KOPT-K1 (cell line): ENCODE results near the gene GRK5.

Experiments used
- H3K27ac ChIP-seq: fragments of 200-600 bp; sonication (generic); 2 replicates; pipeline ENCODE4 v1.5.1; 2016; ENCODE audit warnings: antibody characterized with exemption, mild to moderate bottlenecking, low read depth, low read length; ENCODE audit not compliant: poor library complexity, severe bottlenecking
- H3K36me3 ChIP-seq: fragments of 200-600 bp; sonication (generic); 2 replicates; pipeline ENCODE4 v1.5.1; 2017; ENCODE audit warnings: antibody characterized with exemption, mild to moderate bottlenecking, low read length, moderate library complexity; ENCODE audit not compliant: insufficient read depth
- H3K9me3 ChIP-seq: fragments of 200-600 bp; sonication (generic); 2 replicates; pipeline ENCODE4 v1.5.1; 2017; ENCODE audit warnings: antibody characterized with exemption, low read length, mild to moderate bottlenecking; ENCODE audit not compliant: insufficient read depth, poor library complexity, severe bottlenecking

GRK5 gene

DNA sequence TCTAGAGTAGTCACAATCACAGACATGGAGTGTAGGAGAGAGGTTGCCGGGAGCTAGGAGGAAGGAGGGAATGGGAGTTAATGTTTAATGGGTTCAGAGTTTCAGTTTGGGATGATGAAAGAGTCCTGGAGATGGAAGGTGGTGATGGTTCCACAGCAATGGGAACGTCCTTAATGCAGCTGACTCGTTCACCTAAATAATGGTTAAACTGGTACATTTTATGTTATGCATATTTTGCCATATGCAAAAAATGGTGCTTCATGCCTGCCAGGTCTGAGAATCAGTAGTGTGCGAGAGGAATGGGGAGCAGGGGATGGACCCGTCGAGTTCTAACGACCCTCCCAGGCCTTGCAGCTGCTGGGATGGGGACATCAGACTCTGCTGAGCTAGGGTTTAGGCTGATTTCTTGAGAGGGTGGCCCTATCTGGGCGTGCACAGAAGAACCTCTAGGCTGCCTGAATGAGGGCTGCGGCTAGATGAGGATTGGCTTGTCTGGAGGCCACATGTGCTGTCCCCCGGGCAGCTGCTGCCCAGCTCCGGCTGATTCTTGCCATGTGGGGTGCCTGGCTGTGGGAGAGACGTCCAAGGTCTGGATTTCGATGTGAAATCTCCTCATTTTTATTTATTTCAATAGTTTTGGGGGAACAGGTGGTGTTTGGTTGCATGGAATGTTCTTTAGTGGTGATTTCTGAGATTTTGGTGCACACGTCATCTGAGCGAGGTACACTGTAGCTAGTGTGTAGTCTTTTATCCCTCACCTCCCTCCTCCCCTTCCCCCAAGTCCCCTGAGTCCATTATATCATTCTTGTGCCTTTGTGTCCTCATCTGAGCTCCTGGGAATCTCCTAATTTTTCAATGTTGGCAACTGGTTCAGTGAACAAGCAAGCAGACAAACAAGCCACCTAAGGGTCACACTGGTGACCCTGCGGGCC is 116.0 kb downstream of the GRK5 start:
- Histone ChIP-seq H3K9me3 (no peaks in the 10 kb centered on the region), H3K36me3 (no peaks in the 10 kb centered on the region), H3K27ac (no peak overlapping the region)

DNA sequence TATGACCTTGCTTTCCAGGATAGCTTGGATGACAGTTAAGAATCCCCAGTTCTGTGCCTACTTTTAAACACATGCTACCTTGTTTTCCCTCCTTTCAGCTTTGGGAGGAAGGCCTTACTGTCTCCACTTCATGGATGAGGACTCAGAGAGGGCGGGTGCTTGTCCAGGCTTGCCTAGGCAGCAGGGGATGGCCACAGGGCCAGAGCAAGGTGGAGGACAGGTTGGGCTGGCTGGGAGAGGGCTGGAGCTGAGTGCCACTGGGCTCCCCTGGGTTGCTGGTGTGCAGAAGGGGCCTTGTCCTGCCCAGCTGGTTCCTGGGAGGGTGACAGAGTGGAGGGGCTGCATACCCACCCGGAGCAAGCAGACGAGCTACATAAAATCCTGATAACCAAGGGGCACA is 117.8 kb downstream of the GRK5 start:
- Histone ChIP-seq H3K9me3 (no peaks in the 10 kb centered on the region), H3K27ac (no peak overlapping the region), H3K36me3 (no peaks in the 10 kb centered on the region)

DNA sequence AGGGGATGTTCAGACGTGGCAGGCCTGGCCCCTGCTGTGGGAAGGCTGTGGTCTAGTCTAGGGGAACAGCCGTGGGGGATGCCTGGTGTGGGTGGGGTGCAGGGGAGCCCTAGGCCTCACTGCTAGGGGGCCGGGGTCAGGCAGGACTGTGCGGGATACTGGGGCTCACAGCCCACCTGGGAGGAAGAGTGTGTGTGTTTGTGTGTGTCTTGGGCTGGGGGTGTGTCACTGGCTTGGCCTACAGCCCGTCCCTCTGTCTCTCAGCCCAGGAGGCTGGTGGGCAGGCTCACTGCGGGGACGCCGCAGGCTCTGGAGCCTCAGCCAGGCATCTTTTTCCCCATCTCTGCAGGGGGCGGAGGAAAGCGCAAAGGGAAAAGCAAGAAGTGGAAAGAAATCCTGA is 118.8 kb downstream of the GRK5 start:
- Histone ChIP-seq H3K9me3 (no peaks in the 10 kb centered on the region), H3K27ac (no peak overlapping the region), H3K36me3 (no peaks in the 10 kb centered on the region)

DNA sequence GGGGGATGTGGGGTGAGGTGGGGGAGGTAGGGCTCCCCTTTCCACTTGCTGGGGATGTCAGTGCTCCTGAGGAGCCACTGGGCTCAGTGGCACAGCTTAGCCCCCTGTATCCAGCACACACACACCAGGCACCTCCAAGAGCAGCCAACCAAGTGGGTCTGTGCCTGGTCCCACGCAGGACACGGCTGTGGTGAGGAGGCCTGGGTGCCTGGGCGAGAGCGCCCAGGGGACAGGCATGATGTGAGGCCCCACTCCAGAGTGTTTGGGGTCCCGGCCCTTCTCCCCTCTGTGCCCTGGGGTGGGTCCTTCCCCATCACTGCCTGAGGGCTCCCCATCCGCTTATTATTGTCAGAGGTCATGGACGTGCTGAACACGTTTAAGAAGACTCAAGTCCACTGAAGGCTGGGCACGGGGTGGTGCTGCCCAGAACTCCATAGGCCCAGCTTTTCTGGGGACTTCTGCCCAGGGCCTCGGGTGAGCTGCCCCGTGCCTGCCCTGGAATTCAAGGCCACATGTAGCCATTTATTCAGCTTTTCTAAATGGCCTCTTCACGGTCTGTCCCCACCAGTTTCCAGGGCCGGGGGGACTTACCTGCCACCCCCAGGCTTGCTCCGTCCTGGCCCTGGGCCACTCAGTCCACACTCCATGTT is 119.8 kb downstream of the GRK5 start:
- H3K36me3 ChIP-seq: no peaks in the 10 kb centered on the region
- H3K9me3 ChIP-seq: no peaks in the 10 kb centered on the region
- no peak overlapping the region for H3K27ac ChIP-seq

DNA sequence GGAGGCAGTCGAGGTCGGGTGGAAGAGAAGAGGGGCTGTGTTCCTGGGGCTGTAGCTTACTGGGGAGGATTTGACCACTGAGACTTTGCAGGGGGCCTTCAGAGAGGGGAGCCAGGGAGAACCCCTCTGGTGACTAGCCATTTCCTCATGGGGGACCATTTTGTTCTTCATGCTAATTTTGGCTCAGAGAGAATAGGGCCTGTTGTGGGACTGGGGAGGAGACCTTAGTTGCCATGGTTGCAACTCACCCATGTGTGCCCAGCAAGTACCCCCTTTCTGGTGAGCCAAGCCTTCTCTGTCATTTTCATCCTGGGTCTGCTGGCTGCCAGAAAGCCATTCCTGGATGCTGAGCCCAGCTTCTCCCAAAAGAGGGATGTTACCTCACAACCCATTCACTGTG is 120.9 kb downstream of the GRK5 start:
- Histone ChIP-seq H3K27ac (no peak overlapping the region), H3K9me3 (no peaks in the 10 kb centered on the region), H3K36me3 (no peaks in the 10 kb centered on the region)

DNA sequence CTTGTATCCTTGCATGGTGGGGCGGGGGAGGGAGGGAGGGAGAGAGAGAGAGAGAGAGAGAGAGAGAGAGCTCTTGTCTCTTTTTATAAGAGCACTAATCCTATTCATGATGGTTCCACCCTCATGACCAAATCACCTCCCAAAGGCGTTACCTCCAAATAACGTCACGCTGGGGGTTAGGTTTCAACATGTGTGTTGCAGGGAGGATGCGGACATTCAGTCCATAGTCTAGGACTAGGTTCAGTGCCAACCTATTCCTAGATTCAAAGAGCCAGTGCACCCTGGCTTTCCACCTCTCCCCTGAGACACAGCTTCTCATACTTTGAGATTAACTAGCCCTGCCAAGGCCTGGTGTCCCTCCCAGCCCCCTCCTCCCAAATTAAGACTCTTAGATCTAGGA is 123.0 kb downstream of the GRK5 start:
- Histone ChIP-seq H3K36me3 (peaks cover 9% of the 10 kb centered on the region), H3K9me3 (no peaks in the 10 kb centered on the region), H3K27ac (no peak overlapping the region)

DNA sequence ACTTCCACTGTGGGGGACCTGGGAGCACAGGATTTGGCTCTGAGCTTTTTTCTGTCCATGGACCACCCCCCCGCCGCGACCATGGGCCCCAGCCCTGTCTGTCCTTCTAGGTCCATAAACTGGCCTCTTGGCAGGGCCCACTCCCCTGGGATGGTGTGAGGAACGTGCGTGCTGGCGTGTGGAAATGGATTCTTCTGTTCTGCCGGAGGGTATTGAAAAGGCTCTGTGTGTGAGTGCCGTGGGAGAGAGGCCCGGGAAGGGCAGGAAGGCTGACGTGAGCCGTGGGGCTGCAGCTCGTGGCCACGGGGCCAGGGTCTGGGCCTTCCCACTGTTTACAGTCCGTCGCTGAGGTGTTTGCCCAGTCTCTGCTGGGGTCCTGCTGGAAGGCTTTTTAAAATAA is 123.7 kb downstream of the GRK5 start:
- Histone ChIP-seq H3K27ac (no peak overlapping the region), H3K9me3 (no peaks in the 10 kb centered on the region), H3K36me3 (peaks cover 14% of the 10 kb centered on the region)

DNA sequence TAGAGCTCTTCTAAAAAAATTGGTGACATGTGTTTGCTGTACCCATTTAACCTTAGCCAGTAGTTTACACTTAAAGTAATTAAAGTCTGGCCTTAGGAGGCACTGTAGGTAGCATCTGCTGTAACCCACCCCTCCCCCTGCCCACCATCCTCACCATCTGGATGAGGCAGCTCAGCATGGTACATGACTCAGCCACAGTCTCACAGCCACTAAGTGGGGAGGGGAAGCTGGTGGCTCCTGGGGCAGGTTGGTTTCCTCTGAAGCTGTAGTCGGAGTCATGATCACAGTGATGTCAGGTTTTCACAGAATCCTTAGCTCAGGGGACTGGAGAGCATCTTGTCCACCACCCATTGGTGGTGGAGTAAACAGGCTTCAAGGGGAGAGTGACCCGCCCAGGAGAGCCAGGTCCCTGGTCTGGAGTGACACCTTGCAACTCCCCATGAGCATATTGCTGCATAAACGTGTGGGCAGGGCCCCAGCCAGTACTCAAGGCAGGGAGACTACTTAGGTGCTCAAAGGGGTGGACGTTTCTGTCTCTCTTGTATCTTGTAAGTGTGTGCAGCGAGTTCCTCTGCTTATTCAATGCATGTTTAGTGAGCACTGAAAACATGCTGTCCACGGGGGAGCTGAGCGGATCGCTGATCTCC is 125.9 kb downstream of the GRK5 start:
- H3K27ac ChIP-seq: peak overlapping the region; percentile 17
- no peaks in the 10 kb centered on the region for H3K9me3 ChIP-seq
- H3K36me3 ChIP-seq: peaks cover 18% of the 10 kb centered on the region

DNA sequence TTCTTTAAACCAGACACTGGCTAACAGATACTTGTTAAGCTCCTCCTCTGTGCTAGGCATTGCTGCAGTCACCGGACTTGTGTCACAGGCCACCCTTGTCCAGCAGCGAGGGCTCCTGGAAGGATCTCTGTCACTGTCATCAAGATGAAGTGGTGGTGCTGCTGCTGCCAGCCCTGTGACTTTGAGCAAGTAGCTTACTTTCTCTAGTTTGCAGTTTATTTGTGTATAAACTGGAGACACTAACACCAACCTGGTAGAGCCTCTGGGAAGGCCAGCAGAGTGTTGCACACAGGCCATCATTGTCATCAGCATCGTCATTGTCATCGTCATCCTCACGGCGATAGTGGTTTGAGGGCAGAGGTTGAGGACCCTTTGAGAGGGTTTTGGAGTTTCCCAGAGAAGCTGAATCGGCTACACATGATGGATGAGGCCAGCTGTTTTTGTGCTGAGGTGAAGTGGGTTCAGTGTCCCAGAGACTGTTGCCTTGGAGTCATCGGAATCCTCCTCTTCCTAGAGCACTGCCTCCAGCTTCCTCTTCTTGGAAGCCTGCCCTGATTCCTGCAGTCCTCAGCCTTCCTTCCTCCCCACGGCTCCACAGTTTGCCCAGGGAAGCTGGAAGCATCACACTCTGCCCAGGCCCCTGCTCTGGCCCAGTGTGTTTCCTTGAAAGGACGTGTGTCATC is 128.4 kb downstream of the GRK5 start:
- Histone ChIP-seq H3K36me3 (peaks cover 18% of the 10 kb centered on the region), H3K9me3 (no peaks in the 10 kb centered on the region), H3K27ac (no peak overlapping the region)

DNA sequence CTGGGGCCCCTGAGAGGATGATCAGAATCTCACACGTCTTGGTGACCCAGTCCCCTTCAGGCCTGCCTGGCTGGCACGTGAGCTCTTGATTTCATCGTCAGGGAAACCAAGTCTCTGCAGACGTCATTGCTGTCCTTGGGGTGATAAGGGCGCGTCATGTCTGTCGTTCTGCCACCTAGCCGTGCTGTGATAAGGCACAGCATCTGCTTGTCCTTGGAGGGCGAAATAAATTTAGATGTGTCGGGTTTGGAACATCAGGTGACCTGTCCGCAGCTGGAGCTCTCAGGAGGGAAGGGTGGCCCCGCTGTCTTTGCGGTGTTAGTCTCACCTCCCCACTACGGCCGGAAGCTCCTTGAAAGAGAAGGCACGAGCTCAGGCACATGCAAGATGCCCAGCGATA is 129.2 kb downstream of the GRK5 start:
- Histone ChIP-seq H3K27ac (no peak overlapping the region), H3K36me3 (peaks cover 18% of the 10 kb centered on the region), H3K9me3 (no peaks in the 10 kb centered on the region)

DNA sequence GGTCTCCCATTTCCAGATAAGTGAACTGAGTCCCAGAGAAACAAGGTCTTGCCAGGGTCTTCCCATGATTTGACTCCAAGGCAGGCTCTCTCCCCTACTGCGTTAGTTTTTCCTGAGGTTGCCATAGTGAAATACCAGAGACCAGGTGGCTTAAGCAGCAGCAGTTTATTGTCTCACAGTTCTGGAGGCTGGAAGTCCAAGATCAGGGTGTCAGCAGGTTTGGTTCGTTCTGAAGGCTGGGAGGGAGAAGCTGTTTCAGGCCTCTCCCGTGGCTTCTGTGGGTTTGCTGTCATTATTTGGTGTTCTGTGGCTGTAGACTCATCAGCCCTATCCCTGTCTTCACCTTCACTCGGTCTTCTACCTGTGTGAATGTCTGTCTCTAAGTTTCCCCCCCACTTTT is 129.9 kb downstream of the GRK5 start:
- Histone ChIP-seq H3K27ac (no peak overlapping the region), H3K36me3 (peaks cover 18% of the 10 kb centered on the region)

DNA sequence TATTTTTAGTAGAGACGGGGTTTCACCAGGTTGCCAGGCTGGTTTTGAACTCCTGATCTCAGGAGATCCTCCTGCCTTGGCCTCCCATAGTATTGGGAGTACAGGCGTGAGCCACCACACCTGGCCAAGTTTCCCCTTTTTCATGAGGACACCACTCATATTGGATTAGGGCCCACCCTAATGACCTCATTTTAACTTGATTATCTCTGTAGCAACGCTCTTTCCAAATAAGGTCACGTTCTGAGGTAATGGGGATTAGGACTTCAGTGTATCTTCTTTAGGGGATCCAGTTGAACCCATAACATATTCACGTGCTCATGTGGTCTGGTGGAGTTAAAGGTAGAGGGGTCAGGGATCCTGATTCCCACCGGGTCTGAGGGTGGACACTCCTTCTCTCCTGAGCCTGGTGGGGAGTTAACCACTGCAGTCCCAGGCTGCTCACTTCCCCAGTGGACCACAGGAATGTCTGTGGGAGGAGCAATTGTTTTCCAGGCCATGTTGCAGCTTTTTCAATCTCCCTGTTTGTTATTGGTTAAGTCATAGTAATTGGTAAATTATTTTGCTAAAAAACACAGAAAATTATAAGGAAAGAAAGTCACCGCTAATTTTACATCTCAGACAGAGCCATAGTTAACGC is 130.5 kb downstream of the GRK5 start:
- peaks cover 18% of the 10 kb centered on the region for H3K36me3 ChIP-seq

More for the DNA sequence above, 129.9 kb downstream of the GRK5 start:
- no peaks in the 10 kb centered on the region for H3K9me3 ChIP-seq

DNA sequence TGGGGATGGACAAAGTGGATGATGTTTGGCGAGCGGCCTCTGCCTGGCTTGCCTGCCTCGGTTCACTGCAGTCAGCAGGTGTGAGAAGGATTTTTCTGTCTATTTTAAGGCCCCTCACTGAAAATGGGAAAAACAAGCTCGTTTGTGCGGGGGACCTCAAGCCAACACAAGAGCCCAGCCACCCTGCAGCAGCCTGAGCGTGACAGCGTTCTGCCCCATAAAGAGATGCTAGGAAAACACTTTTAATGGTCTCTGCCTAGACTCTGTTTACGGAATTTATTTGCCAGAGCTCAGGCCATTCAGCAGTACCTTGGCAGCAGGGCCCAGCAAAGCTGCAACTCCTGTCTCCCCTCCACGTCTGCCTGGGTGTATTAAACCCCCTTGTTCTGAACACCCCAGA is 131.7 kb downstream of the GRK5 start:
- peaks cover 11% of the 10 kb centered on the region for H3K36me3 ChIP-seq
- no peak overlapping the region for H3K27ac ChIP-seq
- H3K9me3 ChIP-seq: no peaks in the 10 kb centered on the region

More for the DNA sequence above, 130.5 kb downstream of the GRK5 start:
- no peaks in the 10 kb centered on the region for H3K9me3 ChIP-seq
- H3K27ac ChIP-seq: no peak overlapping the region

DNA sequence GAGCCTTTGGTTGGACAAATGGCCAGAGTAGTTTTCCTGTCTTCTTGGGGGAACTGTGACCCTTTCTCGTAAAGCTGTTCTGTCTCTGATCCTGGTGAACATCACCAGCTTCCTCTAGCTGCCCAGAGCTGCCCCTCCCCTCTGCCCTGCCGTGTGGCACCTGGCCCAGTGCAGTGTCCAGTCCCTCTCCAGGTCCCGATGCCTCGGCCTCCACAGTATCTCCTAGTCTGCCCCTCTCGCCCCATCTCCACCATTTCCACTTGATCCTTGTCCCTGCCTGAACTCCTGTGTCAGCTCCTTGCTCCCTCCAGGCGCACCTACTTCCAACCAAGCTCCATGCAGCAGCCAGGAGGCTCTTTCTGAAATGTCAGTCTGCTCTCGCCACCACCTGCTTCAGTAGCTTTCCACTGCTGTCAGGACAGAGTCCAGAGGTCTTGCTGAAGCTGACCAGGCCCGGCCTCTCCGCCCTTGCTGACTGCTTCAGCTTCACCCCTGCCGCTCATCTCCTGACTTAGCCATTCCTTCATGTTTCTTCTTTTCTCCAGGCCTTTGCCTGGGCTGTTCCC is 133.6 kb downstream of the GRK5 start:
- peaks cover 4% of the 10 kb centered on the region; the same call in 1 of the 2 replicates for H3K36me3 ChIP-seq
- H3K9me3 ChIP-seq: no peaks in the 10 kb centered on the region
- no peak overlapping the region for H3K27ac ChIP-seq
